ENCODE results near the gene PSMC5.
"Not testable (repeated sequence)": the region's sequence is repeated elsewhere in the genome, so short reads cannot be mapped to it uniquely, and the experiment has no call there.

PSMC5 gene

GRCh38 chr17:63827002-63827800 is at the start of gene PSMC5, which contains the start of gene FTSJ3:
Gene PSMC5 (plus strand): TSS chr17:63827431. CDS start chr17:63827491, 60 bp downstream.
Gene FTSJ3 (minus strand): TSS chr17:63827663. CDS start chr17:63826902, 761 bp downstream.
- no peak for FAIRE-seq

- no peak for FAIRE-seq
Measured at GRCh38 chr17:63780507-63780906, 46.7 kb upstream of the PSMC5 start.

DNA sequence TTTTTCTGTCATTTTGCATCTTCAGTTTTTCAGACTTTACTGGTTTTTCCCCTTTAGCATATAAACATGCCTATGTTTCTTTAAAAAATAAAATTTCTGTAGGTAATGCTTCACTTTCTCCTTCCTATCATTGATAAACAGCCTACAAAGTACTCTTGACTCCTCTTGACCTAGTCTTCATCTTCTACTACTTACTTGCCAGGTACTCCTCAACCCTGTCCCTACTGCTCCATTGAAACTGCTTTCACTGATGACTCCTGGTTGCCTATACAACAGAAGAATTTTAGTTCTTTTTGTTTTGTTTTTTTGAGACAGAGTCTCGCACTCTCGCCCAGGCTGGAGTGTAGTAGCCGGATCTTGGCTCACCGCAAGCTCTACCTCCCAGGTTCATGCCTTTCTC is 46.3 kb upstream of the PSMC5 start:
- no peak for FAIRE-seq

DNA sequence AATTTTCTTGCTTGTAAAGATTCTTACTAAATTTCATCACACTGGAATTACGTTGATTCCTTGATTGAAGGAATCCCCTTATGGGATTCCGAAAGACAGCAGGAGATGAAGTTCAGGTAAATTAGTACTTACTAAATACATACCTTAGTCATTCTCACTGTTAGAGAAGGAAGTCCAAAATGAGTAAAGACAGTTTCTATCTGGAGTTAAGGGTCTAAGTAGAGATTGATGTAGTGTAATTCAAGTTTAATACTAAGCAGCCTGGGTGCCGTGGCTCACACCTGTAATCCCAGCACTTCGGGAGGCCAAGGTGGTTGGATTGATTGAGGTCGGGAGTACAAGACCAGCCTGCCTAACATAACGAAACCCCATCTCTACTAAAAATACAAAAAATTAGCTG is 43.7 kb upstream of the PSMC5 start:
- no peak for FAIRE-seq

DNA sequence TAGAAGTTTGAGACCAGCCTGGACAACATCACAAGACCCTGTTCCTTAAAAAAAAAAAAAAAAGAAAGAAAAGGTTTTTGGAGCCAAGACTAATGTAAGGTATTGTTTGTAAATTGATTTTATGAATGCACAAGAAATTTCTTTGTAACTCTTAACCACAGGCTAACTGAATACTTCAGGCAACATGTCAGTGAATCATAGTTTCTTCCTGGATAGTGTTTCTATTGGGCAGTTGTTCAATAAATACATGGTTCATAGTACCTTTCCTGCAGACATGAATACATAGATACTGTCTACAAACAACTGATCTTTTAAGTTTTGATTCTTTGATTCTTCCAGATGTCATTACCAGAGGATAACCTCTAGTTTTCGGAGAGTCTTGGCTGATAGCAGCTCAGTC is 41.7 kb upstream of the PSMC5 start:
- no peak for FAIRE-seq

DNA sequence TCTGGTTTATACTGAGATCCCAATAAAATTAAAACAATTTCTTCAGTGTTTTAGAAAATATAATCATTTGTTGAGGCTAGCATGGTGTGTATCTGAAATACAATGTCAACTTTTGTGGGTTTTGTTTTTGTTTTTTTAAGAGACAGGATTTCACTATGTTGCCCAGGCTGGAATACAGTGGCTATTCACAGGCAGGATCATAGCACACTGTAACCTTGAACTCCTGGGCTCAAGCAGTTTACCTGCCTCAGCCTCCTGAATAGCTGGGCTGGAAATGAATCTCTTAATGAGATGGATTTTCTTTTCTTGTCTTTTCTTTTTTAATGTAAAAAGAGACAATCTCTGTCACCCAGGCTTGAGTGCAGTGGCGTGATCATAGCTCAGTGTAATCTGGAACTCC is 41.1 kb upstream of the PSMC5 start:
- FAIRE-seq = no peak

GRCh38 chr17:63786971-63787711 is 40.1 kb upstream of the PSMC5 start:
- no peak for FAIRE-seq

DNA sequence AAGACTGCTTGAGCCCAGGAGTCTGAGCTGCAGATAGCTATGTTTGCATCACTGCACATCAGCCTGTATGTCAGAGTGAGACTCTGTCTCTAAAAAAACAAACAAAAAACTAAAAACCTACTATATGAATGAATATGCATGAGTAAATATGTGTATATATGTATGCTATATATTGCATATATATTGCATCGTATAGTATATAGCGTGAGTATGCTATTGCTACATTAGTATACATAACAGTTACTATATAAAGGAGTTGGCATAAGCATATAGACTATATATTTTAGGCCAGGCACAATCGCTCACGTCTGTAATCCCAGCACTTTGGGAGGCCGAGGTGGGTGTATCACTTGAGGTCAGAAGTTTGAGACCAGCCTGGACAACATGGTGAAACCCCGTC is 37.2 kb upstream of the PSMC5 start:
- FAIRE-seq = no peak

DNA sequence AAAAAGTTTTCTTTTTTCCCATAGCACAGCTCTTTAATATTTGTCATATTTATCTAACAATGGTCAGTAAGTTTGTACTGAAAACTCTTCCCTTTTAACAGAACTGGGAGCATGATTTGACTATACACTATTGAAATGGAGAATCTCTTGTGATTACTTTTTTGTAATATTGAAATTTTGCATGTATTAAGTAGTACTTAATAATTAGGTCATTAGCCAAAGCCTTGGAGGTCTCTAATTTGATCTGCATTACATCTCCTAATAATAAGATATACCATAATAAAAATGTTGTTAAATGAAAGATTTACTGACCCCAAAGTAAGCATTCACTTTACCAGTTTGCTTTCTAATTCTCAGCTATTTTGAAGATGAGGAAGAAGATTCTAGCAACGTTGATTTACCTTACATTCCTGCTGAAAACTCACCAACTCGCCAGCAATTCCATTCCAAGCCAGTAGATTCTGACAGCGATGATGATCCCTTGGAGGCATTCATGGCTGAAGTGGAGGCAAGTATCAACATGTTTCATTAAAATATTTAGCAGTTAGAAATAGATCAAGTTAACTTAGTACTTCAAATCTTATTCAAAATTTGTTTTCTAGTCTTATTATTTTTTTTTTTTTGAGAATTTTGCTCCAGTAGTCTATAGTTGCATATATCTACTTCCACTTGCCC is 35.0 kb upstream of the PSMC5 start:
- no peak for FAIRE-seq

DNA sequence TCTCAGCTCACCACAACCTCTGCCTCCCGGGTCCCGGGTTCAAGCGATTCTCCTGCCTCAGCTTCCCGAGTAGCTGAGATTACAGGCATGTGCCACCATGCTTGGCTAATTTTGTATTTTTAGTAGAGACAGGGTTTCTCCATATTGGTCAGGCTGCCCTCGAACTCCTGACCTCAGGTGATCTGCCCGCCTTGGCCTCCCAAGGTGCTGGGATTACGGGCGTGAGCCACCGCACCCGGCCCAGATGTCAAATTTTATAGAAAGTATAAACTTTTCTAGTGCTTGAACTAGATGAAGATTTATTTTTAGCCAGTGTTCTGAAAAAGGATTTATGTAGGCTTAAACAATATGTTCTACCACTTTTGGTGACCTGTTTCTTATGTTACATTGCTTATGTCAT is 30.9 kb upstream of the PSMC5 start:
- FAIRE-seq = not testable (repeated sequence)

DNA sequence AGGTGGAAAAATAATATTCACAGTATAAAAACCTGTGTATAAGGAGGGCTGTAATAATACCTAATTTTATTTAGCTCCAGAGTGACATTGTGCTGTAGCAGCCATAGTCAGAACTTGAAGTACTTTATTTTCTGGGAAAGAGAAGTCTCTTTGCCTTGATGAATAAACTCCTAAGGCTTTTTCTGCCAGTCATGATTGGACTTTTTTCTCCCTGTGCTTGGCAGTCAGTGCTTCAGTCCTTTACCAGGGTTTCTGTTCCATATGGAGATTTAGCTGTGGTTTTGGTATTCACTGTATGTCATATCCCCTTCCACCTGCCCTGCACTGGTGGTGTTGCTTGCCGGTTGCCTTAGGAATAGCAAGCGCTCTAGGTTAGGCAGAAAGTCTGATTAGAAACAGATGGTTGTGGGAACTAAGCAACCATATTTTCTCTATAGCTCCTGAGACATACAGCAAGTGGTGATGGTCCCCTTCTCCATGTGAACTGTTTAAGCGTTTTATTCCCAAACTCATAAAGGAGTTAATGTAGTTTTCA is 28.6 kb upstream of the PSMC5 start:
- FAIRE-seq = no peak

DNA sequence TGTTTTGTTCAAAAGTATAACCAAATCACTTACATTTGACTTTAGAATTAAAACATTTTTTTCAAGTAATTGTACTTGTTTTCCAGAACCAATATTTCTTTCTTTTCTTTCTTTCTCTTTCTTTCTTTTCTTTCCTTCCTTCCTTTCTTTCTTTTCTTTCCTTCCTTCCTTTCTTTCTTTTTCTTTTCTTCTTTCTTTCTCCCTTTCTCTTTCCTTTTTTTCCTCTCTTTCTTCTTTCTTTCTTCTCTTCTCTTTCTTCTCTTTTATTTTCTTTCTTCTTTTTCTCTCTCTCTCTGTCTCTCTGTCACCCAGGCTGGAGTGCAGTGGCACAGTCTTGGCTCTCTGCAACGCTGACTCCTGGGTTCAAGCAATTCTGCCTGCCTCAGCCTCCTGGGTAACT is 26.4 kb upstream of the PSMC5 start:
- FAIRE-seq = no peak

DNA sequence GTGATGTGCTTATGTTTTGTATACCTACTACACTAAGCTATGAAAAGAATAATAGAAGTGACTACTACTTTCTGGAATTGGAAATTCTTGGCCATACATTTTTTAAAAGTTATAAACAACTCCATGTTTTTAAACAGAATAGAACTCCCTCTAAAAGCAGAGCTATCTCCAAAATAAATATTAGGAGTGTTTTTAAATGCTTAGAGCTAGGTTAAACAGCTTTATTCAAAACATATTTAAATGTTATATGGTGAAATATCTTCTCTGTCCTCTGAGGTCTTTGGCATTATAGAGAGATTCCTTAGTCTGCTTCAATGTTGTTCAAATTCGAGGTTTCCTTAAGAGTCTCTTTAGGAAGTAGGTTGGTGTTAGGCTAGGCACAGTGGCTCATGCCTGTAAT is 22.9 kb upstream of the PSMC5 start:
- no peak for FAIRE-seq

- no peak for FAIRE-seq
Measured at GRCh38 chr17:63805591-63805990, 21.6 kb upstream of the PSMC5 start.

GRCh38 chr17:63809970-63810369 is 17.3 kb upstream of the PSMC5 start:
- FAIRE-seq = no peak

DNA sequence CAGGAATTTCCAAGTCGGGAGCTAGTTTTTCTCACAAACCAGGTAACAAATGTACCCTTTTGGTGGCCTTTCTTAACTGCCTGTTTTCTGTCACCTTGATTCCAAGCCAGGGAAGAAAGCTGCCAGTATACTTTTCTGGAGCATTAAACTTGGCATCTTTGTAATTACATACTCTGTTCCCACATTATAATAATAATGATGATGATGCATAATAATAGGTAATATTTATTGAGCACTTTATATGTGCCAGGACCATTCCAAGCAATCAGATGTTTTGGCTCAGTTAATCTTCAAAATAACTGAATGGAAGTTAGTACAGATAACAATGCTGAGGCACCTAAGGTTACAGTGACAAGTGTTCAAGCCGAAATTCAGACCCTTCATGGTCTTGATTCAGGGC is 11.1 kb upstream of the PSMC5 start:
- FAIRE-seq = no peak

DNA sequence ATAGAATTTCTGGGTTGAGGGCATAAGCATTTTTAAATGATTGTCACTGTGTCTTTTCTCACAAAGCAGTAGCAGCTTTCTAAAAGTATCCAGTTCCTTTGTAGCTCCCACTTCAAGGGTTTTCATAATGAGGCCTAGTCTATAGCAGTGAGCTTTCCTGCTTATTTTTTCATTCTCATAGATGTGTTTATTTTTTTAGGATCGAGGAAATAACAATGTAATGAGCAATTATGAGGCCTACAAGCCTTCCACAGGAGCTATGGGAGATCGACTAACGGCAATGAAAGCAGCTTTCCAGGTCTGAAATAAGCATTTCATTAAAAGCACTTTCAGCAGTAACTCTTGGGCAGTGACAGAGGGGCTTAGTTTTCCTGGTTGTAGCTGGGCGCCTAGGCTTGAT is 10.6 kb upstream of the PSMC5 start:
- no peak for FAIRE-seq

GRCh38 chr17:63817736-63818385 is 9.4 kb upstream of the PSMC5 start:
- no peak for FAIRE-seq

GRCh38 chr17:63819131-63819530 is 8.1 kb upstream of the PSMC5 start:
- no peak for FAIRE-seq

GRCh38 chr17:63819585-63820537 is 7.4 kb upstream of the PSMC5 start:
- FAIRE-seq = no peak

DNA sequence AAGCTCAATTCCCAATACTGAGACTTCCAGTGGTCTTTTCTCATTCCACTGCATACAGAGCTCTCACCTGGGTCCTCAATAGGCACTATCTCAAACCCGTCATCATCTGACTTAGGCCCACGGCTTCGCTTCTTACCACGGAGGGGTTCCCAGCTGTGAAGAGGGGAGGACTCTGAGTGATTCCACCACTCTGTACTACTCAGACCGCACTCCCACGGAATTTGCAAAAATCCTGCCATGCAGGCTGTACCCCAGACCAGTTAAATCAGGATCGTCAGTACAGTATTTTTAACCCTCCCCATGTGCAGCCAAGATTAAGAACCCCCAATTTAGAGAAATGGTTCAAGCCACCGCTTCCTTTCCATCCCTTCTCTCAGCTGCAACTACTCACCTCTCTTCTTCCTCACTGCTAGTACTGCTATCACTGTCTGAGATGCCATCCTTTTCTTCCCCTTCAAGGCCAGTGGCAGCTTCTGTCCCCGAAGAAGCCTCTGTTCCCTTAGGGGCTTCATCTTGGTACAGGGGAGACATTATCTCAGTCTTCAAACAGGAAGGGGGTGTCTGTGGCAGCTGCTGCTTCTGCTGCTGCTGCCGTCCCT is 6.2 kb upstream of the PSMC5 start:
- no peak for FAIRE-seq

Measured in endometrium (tissue), 2 donors.